ENCODE data around the gene IRF9. TPM values are rescaled to one million over a fixed set of nuclear protein-coding genes. Genes with fewer than 3 reads are reported as not detected.
A peak's percentile ranks its signal among the peaks of the same experiment; 100 is the strongest.

Gene IRF9
- total and polyA plus RNA-seq, 2 of the 13 experiments (the other 11 are each of a cell fraction or from before 2014, with no cell fraction given), result 14.9 to 49.7 TPM

GRCh38 chr14:24146978-24147760 is 13.9 kb upstream of the IRF9 start, which contains the start of gene RNF31 (continued):
- TF ChIP-seq ZNF839 (CRISPR knock-in tag; IDR thresholded peaks at IDR 0.05; ENCODE audit: borderline replicate concordance) (no peak; the same call in 1 of the 2 replicates), TBL1XR1 (IDR thresholded peaks at IDR 0.05; ENCODE audit: borderline replicate concordance, low read length, partially characterized antibody) (no peak), ZNF740 (CRISPR knock-in tag; IDR thresholded peaks at IDR 0.05) (no peak), KLF15 (CRISPR knock-in tag; IDR thresholded peaks at IDR 0.05; ENCODE audit: borderline replicate concordance) (no peak; the same call in 1 of the 2 replicates), SRSF4 (IDR thresholded peaks at IDR 0.05; ENCODE audit: low read depth, low read length, poor library complexity, severe bottlenecking) (no peak), GMEB1 (CRISPR knock-in tag; IDR thresholded peaks at IDR 0.05; ENCODE audit: borderline replicate concordance) (no peak; the same call in 1 of the 2 replicates), ZNF549 (CRISPR knock-in tag; IDR thresholded peaks at IDR 0.05) (peak; percentile 81; the same call in 1 of the 2 replicates), ZSCAN29 (CRISPR knock-in tag; conservative IDR thresholded peaks at IDR 0.05) (0 out of 2 replicates have a peak, but pooled peaks have one; percentile 20), MAFK (conservative IDR thresholded peaks at IDR 0.05 in 1 of 2, IDR thresholded peaks at IDR 0.05 in 1 of 2; ENCODE audit: low read length in 2 of 2) (no peak), JUN (CRISPR knock-in tag; IDR thresholded peaks at IDR 0.05) (no peak; the same call in none of the 2 replicates), ZNF510 (CRISPR knock-in tag; IDR thresholded peaks at IDR 0.05; ENCODE audit: low read depth) (peak; percentile 51; the same call in 1 of the 2 replicates), RBAK (CRISPR knock-in tag; IDR thresholded peaks at IDR 0.05) (no peak), ZNF619 (CRISPR knock-in tag; IDR thresholded peaks at IDR 0.05) (peak; percentile 95), MLX (CRISPR knock-in tag; IDR thresholded peaks at IDR 0.05) (no peak; the same call in none of the 2 replicates), SALL1 (CRISPR knock-in tag; IDR thresholded peaks at IDR 0.05) (no peak), MEIS2 (CRISPR knock-in tag; IDR thresholded peaks at IDR 0.05) (no peak; the same call in 1 of the 2 replicates), ZNF160 (CRISPR knock-in tag; IDR thresholded peaks at IDR 0.05) (no peak), E2F2 (CRISPR knock-in tag; IDR thresholded peaks at IDR 0.05; ENCODE audit: borderline replicate concordance) (no peak), ZNF275 (CRISPR knock-in tag; IDR thresholded peaks at IDR 0.05; ENCODE audit: borderline replicate concordance) (peak; percentile 85), MXD4 (CRISPR knock-in tag; IDR thresholded peaks at IDR 0.05) (peak; percentile 96), ZNF44 (CRISPR knock-in tag; IDR thresholded peaks at IDR 0.05) (peak; percentile 24; the same call in 1 of the 2 replicates), NFE2L2 (IDR thresholded peaks at IDR 0.05; ENCODE audit: low read length) (no peak), MAFG (CRISPR knock-in tag; IDR thresholded peaks at IDR 0.05) (no peak), LCORL (IDR thresholded peaks at IDR 0.05) (0 out of 2 replicates have a peak, but pooled peaks have one; percentile 14), LCORL (CRISPR knock-in tag; IDR thresholded peaks at IDR 0.05) (no peak)

Measured in HepG2 (cell line).